HG03095 (cell line): ENCODE measurements around the gene NAXE.
"Not testable (repeated sequence)": the region's sequence is repeated elsewhere in the genome, so short reads cannot be mapped to it uniquely, and the experiment has no call there.

ENCODE experiments used
- ATAC-seq: cut with Tn5 transposase; IDR thresholded peaks from one replicate; pipeline ENCODE4 v1.9.1; 2021; ENCODE audit warnings: moderate library complexity; ENCODE audit not compliant: unreplicated experiment

The NAXE gene

GRCh38 chr1:156592910-156593660, 1.5 kb downstream of the NAXE start:
- ATAC-seq = no peak

DNA sequence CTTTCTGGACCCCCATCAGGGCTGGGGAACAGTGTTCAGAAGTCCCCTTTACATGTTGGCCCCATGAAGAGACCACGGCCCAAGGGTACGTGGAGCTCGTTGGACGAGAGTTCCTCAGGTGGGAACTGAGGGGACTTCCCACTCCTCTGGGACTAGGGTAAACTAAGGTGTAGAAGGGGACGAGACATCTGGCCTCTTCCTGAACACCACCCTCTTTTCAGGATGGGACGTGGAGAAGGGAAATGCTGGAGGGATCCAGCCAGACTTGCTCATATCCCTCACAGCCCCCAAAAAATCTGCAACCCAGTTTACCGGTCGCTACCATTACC, 2.0 kb downstream of the NAXE start:
- no peak for ATAC-seq

DNA sequence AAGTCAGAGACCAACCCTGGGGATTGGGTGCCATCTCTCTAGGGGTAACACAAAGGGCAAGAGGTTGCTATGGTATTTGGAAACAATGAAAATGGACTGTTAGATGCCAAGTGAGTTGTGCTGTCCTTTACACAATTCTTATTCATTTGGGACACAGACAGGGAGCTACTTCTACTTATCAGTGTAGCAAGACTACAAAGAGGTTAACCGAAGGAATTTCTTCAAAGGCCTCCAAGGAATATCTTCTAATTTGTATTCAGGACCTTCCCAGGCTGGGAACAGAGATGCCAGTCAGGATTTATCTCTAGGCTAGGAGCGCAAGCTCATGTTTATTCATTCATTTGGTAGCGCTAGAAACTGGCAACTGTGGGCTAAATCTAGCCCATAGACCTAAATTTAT, 2.6 kb downstream of the NAXE start:
- ATAC-seq = no peak

DNA sequence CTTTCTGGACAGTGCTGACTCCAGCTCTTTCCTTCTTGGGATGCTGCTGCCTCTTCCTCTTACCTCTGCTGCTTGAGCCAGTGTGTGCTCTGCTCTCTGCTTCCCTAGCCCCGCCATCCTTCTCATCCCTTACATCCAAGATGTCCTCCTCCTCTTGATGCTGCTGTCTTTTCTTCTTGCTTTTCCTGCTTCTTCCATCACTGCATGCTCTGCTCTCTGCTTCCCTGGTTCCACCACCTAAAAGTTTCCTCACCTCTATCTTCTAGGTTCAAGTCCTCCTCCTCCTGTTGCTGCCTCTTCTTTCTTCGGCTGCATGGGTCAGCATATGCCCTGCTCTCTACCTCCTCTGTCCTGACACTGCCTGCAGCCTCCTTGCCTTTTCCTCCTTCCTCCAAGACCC, 3.4 kb downstream of the NAXE start:
- no peak for ATAC-seq

- no peak for ATAC-seq
Measured at GRCh38 chr1:156596426-156596825, 4.8 kb downstream of the NAXE start.

- no peak for ATAC-seq
Measured at GRCh38 chr1:156598125-156598524, 6.5 kb downstream of the NAXE start.

- ATAC-seq = no peak
Measured at GRCh38 chr1:156598731-156599432, 7.3 kb downstream of the NAXE start.

- no peak for ATAC-seq
Measured at GRCh38 chr1:156599811-156600210, 8.2 kb downstream of the NAXE start.

- no peak for ATAC-seq
Measured at GRCh38 chr1:156600733-156601121, 9.2 kb downstream of the NAXE start.

GRCh38 chr1:156601122-156601830, 9.7 kb downstream of the NAXE start, which contains the start of gene GPATCH4:
Gene GPATCH4, minus strand, starts transcription at chr1:156601479.
- ATAC-seq = no peak

- ATAC-seq = no peak
Measured at GRCh38 chr1:156601892-156602291, 10.3 kb downstream of the NAXE start.

GRCh38 chr1:156602557-156602993, 11.0 kb downstream of the NAXE start:
- ATAC-seq = no peak

GRCh38 chr1:156607344-156607743, 15.8 kb downstream of the NAXE start:
- ATAC-seq = not testable (repeated sequence)

DNA sequence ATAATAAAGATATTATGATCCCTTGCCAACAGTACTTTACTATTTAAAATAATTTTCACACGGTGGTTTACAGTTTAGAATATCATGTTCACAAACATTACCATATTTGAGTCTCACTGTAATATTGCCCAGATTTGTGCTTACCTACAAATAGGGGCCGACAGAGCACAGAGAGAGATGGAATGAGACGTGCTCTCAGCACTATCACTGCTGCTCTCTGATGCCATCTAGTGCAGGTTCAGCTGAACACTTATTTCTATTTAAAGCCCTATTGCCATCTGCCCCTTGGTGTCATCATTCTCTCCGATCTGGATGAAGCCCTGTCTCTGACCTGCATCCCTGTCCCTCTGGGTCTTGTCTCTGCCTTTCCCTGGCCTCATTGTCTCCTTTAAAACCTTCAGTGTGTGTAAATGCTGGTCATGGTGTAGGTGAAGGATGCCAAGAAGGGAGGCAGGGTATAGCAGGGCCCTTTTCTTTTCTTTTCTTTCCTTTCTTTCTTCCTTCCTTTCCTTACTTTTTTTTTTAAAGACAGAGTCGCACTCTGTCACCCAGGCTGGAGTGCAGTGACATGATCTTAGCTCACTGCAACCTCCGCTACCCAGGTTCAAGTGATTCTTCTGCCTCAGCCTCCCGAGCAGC, 16.6 kb downstream of the NAXE start:
- ATAC-seq = peak; percentile 66

DNA sequence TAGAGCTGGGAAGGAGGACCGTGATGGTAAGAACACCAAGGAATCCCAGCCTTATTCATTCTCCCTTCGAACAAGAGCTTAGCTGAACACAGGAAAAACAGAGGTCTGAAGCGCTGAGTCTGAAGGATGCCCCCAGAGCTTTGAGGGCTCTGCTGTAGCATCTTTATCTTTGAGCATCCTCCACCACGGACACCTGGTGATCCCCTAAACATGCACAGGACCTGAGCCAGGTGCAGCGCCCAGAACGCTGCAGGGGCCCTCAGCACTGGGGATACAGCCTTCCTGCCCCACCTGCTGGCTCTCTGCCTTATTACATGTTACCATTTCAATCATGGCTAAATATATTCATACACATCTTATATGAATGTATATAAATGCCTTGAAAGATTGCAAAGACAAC, 17.4 kb downstream of the NAXE start:
- no peak for ATAC-seq

GRCh38 chr1:156610072-156610471, 18.5 kb downstream of the NAXE start:
- ATAC-seq = not testable (repeated sequence)

GRCh38 chr1:156612666-156613065, 21.1 kb downstream of the NAXE start:
- ATAC-seq = no peak

DNA sequence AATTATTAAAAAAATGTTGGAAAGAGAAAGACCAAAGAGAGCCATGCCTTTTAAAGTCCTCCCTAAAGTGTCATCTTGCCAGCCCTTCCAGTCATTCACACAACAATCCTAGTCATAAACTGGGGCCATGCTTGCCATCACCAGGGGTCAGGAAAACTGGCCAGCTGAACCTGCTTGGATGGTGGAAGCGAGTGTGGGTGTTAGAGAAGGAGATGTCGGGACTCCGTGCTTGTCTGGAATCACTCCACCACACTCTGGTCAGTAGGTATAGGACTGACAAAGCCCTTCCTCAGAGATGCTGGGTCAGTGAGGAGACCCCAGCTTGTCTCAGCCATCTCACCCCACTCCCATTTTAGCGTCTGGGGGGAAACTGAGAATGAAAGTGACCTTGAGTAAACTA, 24.4 kb downstream of the NAXE start:
- no peak for ATAC-seq

DNA sequence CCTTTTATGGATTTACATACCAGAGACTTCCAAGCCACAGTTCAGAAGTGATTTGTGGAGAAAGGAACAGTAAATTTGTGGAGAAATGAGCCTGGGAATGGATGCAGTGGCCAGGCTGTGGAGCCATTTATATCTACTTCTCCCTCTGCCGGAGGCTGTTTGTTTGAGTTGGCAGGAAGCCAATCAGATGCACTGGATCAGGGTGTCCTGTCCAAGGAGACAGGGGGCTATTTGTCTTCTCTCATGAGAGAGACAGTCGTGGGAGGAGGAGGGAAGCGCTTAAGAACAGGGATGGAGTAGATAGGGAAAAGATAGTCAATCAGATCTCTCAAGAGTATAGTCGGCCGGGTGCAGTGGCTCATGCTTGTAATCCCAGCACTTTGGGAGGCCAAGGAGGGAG, 24.9 kb downstream of the NAXE start:
- ATAC-seq = no peak

- ATAC-seq = no peak
Measured at GRCh38 chr1:156618853-156619581, 27.4 kb downstream of the NAXE start, which contains the start of gene HAPLN2. Gene HAPLN2, plus strand, starts transcription at chr1:156619415. Its CDS starts 4,076 bp downstream, at chr1:156623491.

GRCh38 chr1:156619582-156619955, 28.0 kb downstream of the NAXE start:
- no peak for ATAC-seq
